ENCODE results near the gene PODXL2.

Gene PODXL2

DNA sequence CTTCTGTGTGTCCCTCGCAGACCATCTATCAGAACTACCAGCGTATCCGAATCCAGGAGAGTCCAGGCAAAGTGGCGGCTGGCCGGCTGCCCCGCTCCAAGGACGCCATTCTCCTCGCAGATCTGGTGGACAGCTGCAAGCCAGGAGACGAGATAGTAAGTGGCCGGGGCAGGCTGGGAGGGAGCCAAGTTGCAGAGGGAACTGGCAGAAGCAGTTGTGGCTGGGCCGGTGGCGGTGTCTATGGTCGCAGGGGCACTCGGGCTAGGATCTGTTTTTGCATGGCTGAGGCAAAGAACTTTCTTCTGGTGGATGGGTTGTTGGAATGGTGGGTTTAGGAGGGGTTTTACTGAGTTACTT lies 20.6 kb upstream of the PODXL2 start:
- DNase-seq (ENCODE audit: low spot score), result no peak
- TF ChIP-seq, protein P1, sequence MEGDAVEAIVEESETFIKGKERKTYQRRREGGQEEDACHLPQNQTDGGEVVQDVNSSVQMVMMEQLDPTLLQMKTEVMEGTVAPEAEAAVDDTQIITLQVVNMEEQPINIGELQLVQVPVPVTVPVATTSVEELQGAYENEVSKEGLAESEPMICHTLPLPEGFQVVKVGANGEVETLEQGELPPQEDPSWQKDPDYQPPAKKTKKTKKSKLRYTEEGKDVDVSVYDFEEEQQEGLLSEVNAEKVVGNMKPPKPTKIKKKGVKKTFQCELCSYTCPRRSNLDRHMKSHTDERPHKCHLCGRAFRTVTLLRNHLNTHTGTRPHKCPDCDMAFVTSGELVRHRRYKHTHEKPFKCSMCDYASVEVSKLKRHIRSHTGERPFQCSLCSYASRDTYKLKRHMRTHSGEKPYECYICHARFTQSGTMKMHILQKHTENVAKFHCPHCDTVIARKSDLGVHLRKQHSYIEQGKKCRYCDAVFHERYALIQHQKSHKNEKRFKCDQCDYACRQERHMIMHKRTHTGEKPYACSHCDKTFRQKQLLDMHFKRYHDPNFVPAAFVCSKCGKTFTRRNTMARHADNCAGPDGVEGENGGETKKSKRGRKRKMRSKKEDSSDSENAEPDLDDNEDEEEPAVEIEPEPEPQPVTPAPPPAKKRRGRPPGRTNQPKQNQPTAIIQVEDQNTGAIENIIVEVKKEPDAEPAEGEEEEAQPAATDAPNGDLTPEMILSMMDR (IDR thresholded peaks at IDR 0.05; ENCODE audit: poor library complexity, severe bottlenecking), result no peak
- H3K27ac ChIP-seq (ENCODE audit: poor library complexity, severe bottlenecking), result no peak overlapping the region
- H3K36me3 ChIP-seq (ENCODE audit: low read depth), result peaks cover 89% of the 10 kb centered on the region
- no peaks in the 10 kb centered on the region for H3K9me3 ChIP-seq (ENCODE audit: severe bottlenecking)
- H3K4me1 ChIP-seq (ENCODE audit: insufficient read depth, poor library complexity, severe bottlenecking), result no peaks in the 10 kb centered on the region
- H3K4me3 ChIP-seq (ENCODE audit: severe bottlenecking), result no peak overlapping the region
- H3K27me3 ChIP-seq (ENCODE audit: insufficient read depth, poor library complexity, severe bottlenecking), result no peaks in the 10 kb centered on the region
- ATAC-seq (ENCODE audit: low read depth), result no peak

DNA sequence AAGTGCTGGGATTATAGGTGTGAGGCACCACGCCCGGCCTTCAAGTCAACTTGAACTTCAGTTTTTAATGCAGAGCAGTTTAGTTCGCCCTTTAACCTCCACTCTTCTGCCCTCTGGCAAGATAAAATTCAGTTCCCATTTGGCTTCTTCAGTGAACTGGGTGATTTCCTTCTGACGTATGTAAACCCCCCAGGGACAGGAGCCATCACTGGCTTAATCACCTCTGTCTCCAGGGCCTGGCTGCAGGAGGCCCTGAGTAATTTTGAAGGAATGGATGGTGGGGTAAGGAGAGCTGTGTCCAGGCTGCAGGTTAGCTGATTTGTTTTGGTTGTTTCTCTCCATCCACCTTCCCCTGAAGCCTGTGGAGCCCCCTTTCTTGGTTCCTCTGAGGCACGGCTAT lies 18.9 kb upstream of the PODXL2 start:
- TF ChIP-seq, protein P1 (IDR thresholded peaks at IDR 0.05; ENCODE audit: poor library complexity, severe bottlenecking), result no peak
- DNase-seq (ENCODE audit: low spot score) (peak; percentile 5), ATAC-seq (ENCODE audit: low read depth) (no peak)
- no peak overlapping the region for H3K27ac ChIP-seq (ENCODE audit: poor library complexity, severe bottlenecking)
- no peaks in the 10 kb centered on the region for H3K4me1 ChIP-seq (ENCODE audit: insufficient read depth, poor library complexity, severe bottlenecking)
- H3K4me3 ChIP-seq (ENCODE audit: severe bottlenecking), result no peak overlapping the region
- peaks cover 94% of the 10 kb centered on the region for H3K36me3 ChIP-seq (ENCODE audit: low read depth)
- no peaks in the 10 kb centered on the region for H3K27me3 ChIP-seq (ENCODE audit: insufficient read depth, poor library complexity, severe bottlenecking)
- H3K9me3 ChIP-seq (ENCODE audit: severe bottlenecking), result no peaks in the 10 kb centered on the region

DNA sequence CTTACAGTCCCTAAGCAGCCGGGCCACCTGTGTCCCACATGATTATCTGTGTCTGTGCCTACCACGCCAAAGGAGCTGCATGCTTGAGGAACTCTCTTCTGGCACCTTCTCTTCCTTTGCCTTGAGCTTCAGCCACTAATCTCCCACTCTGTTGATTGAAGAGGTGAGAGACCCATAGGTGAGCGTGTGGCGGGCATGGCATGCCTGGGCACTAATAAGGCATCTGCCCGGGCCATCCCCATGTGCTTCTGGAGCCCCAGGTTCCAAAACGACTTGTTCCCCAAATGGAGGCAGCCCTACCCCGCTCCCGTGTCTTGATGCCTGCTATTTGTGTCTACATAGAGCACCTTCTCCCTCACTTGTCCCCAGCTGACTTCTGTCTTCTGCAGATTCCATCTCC lies 17.7 kb upstream of the PODXL2 start:
- Histone ChIP-seq H3K27me3 (ENCODE audit: insufficient read depth, poor library complexity, severe bottlenecking) (no peaks in the 10 kb centered on the region), H3K27ac (ENCODE audit: poor library complexity, severe bottlenecking) (no peak overlapping the region), H3K36me3 (ENCODE audit: low read depth) (peaks cover 95% of the 10 kb centered on the region), H3K9me3 (ENCODE audit: severe bottlenecking) (no peaks in the 10 kb centered on the region), H3K4me1 (ENCODE audit: insufficient read depth, poor library complexity, severe bottlenecking) (no peaks in the 10 kb centered on the region), H3K4me3 (ENCODE audit: severe bottlenecking) (no peak overlapping the region)
- TF ChIP-seq, protein P1 (IDR thresholded peaks at IDR 0.05; ENCODE audit: poor library complexity, severe bottlenecking), result no peak
- no peak for ATAC-seq (ENCODE audit: low read depth)
- DNase-seq (ENCODE audit: low spot score), result peak; percentile 15

DNA sequence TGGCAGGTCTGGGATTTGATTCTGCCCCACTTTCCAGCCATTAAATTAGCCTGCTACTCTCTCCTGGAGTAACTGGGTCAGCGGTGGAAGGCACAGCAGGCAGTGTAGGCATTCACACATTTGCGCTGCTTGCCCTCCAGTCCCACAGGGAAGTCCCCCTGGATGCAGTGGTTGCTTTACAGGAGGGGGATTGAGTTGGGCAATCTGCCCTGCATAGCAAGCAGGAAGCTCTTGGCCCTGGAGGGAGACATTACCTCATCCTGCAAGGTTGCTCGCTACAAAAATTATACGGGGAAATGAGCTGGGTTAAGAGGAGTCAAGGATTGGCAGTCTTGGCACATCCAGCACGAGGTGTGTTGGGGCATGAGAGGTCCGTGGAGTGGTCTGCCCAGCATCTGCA lies 16.0 kb upstream of the PODXL2 start:
- TF ChIP-seq, protein P1 (IDR thresholded peaks at IDR 0.05; ENCODE audit: poor library complexity, severe bottlenecking), result no peak
- ATAC-seq (ENCODE audit: low read depth), result no peak
- Histone ChIP-seq H3K36me3 (ENCODE audit: low read depth) (peaks cover 95% of the 10 kb centered on the region), H3K27ac (ENCODE audit: poor library complexity, severe bottlenecking) (no peak overlapping the region), H3K4me3 (ENCODE audit: severe bottlenecking) (no peak overlapping the region), H3K27me3 (ENCODE audit: insufficient read depth, poor library complexity, severe bottlenecking) (no peaks in the 10 kb centered on the region), H3K4me1 (ENCODE audit: insufficient read depth, poor library complexity, severe bottlenecking) (no peaks in the 10 kb centered on the region), H3K9me3 (ENCODE audit: severe bottlenecking) (no peaks in the 10 kb centered on the region)
- peak; percentile 9 for DNase-seq (ENCODE audit: low spot score)

DNA sequence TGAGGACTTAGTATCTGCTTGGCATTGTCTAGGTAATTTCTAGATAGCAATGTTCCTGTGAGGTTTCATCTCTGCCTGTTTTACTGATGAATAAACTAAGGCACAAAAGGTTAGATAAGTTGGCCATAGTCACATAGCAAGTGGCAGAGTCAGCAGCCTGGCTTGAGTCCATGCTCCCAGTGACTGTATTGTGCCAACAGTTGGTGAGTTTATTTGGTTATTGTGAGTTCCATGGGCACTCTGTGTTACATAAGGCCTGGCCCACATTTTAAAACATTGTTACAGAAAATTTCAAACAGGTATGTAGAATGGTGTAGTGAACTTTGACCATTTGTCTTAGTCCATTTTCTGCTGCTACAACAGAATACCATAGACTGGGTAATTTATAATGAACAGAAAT lies 15.6 kb upstream of the PODXL2 start:
- H3K4me1 ChIP-seq (ENCODE audit: insufficient read depth, poor library complexity, severe bottlenecking), result no peaks in the 10 kb centered on the region
- no peaks in the 10 kb centered on the region for H3K9me3 ChIP-seq (ENCODE audit: severe bottlenecking)
- no peak overlapping the region for H3K27ac ChIP-seq (ENCODE audit: poor library complexity, severe bottlenecking)
- TF ChIP-seq, protein P1 (IDR thresholded peaks at IDR 0.05; ENCODE audit: poor library complexity, severe bottlenecking), result no peak
- H3K4me3 ChIP-seq (ENCODE audit: severe bottlenecking), result no peak overlapping the region
- H3K27me3 ChIP-seq (ENCODE audit: insufficient read depth, poor library complexity, severe bottlenecking), result no peaks in the 10 kb centered on the region
- DNase-seq (ENCODE audit: low spot score) (no peak), ATAC-seq (ENCODE audit: low read depth) (no peak)
- peaks cover 95% of the 10 kb centered on the region for H3K36me3 ChIP-seq (ENCODE audit: low read depth)

All from RWPE2 (cell line).